HepG2 (cell line): ENCODE results near the gene TPGS1. TPM values are rescaled to one million over a fixed set of nuclear protein-coding genes. Genes with fewer than 3 reads are reported as not detected.
A peak's percentile ranks its signal among the peaks of the same experiment; 100 is the strongest.

Source experiments
- ARNTL ChIP-seq: sonication (generic); formaldehyde crosslinking; IDR thresholded peaks from 2 replicates; pipeline ENCODE4 v1.4.0; 2020; ENCODE audit warnings: mild to moderate bottlenecking, missing genetic modification reagents
- CAMTA2 ChIP-seq: sonication (generic); formaldehyde crosslinking; IDR thresholded peaks from 2 replicates; pipeline ENCODE4 v1.4.0; 2020; ENCODE audit warnings: mild to moderate bottlenecking, missing genetic modification reagents, borderline replicate concordance
- CBFB ChIP-seq: sonication (generic); formaldehyde crosslinking; IDR thresholded peaks from 2 replicates; pipeline ENCODE4 v1.4.0; 2020; ENCODE audit warnings: missing genetic modification reagents
- CCDC6 ChIP-seq: sonication (generic); formaldehyde crosslinking; IDR thresholded peaks from 2 replicates; pipeline ENCODE4 v1.8.1; 2022; ENCODE audit warnings: mild to moderate bottlenecking, missing genetic modification reagents, moderate library complexity
- FOXA3 ChIP-seq: IDR thresholded peaks from 2 replicates; pipeline ENCODE4 v1.6.1; 2016; ENCODE audit warnings: missing genetic modification reagents, missing compliant biosample characterization
- MED1 ChIP-seq: sonication (generic); formaldehyde crosslinking; IDR thresholded peaks from 2 replicates; pipeline ENCODE4 v1.4.0; 2020; ENCODE audit warnings: missing genetic modification reagents
- PATZ1 ChIP-seq: sonication (generic); formaldehyde crosslinking; IDR thresholded peaks from 2 replicates; pipeline ENCODE4 v1.4.0; 2020; ENCODE audit warnings: missing genetic modification reagents
- PHF20 ChIP-seq: sonication (generic); formaldehyde crosslinking; IDR thresholded peaks from 2 replicates; pipeline ENCODE4 v1.5.0; 2020; ENCODE audit warnings: mild to moderate bottlenecking, missing genetic modification reagents
- PLSCR1 ChIP-seq: sonication (generic); formaldehyde crosslinking; IDR thresholded peaks from 2 replicates; pipeline ENCODE4 v1.5.0; 2020; ENCODE audit warnings: missing genetic modification reagents, mild to moderate bottlenecking, borderline replicate concordance
- POGK ChIP-seq: sonication (generic); formaldehyde crosslinking; conservative IDR thresholded peaks from 2 replicates; pipeline ENCODE4 v1.8.0; 2022; ENCODE audit warnings: mild to moderate bottlenecking, moderate library complexity, missing genetic modification reagents
- RARA ChIP-seq: IDR thresholded peaks from 2 replicates; pipeline ENCODE4 v1.6.1; 2016; ENCODE audit warnings: missing genetic modification reagents, missing compliant biosample characterization
- THRA ChIP-seq: sonication (generic); formaldehyde crosslinking; IDR thresholded peaks from 2 replicates; pipeline ENCODE4 v1.4.0; 2020; ENCODE audit warnings: missing genetic modification reagents, borderline replicate concordance
- YEATS2 ChIP-seq: sonication (generic); formaldehyde crosslinking; IDR thresholded peaks from 2 replicates; pipeline ENCODE4 v1.4.0; 2020; ENCODE audit warnings: missing genetic modification reagents, borderline replicate concordance
- ZNF136 ChIP-seq: sonication (generic); formaldehyde crosslinking; IDR thresholded peaks from 2 replicates; pipeline ENCODE4 v1.8.1; 2022; ENCODE audit warnings: low read depth, mild to moderate bottlenecking, moderate library complexity, missing genetic modification reagents
- ZNF263 ChIP-seq: sonication (generic); formaldehyde crosslinking; IDR thresholded peaks from 2 replicates; pipeline ENCODE4 v1.4.0; 2020; ENCODE audit warnings: missing genetic modification reagents
- ZNF703 ChIP-seq: sonication (generic); formaldehyde crosslinking; IDR thresholded peaks from 2 replicates; pipeline ENCODE4 v1.5.1; 2020; ENCODE audit warnings: missing genetic modification reagents, mild to moderate bottlenecking, moderate library complexity, borderline replicate concordance
- ZNF746 ChIP-seq: sonication (generic); formaldehyde crosslinking; IDR thresholded peaks from 2 replicates; pipeline ENCODE4 v1.8.0; 2022; ENCODE audit warnings: mild to moderate bottlenecking, missing genetic modification reagents
- ZNF777 ChIP-seq: sonication (generic); formaldehyde crosslinking; IDR thresholded peaks from 2 replicates; pipeline ENCODE4 v1.4.0; 2020; ENCODE audit warnings: missing genetic modification reagents
- ZSCAN25 ChIP-seq: sonication (generic); formaldehyde crosslinking; IDR thresholded peaks from 2 replicates; pipeline ENCODE4 v1.8.0; 2022; ENCODE audit warnings: mild to moderate bottlenecking, missing genetic modification reagents
- polyA plus RNA-seq, 8 experiments: library from polyadenylated mRNA; depleted of rRNA in 3 of 8; stranded (reverse) in 7 of 8; unstranded in 1 of 8; fragments of >200 nt; fragmentation: Illumina TruSeq in 4 of 8; extraction: Trizol in 4 of 8; gene quantifications; 2 replicates each; pipeline versions ENCODE4 v1.2.1 to v1.2.3, GENCODE V29; 2011 to 2016; ENCODE audit warnings: low read depth in 4 of 8, missing spikeins in 1 of 8, mixed read lengths in 1 of 8; ENCODE audit not compliant: insufficient read depth in 1 of 8
- total RNA-seq, 5 experiments: library from RNA; depleted of rRNA; stranded (reverse); fragments of >200 nt; fragmentation: Illumina TruSeq; extraction: Trizol; gene quantifications; 2 replicates each; pipeline ENCODE4 v1.2.3, GENCODE V29; 2016; ENCODE audit warnings: low read depth in 1 of 5
- TF ChIP-seq, protein P1 (sequence below): IDR thresholded peaks from 2 replicates; pipeline ENCODE4 v1.6.1; 2016

The TPGS1 gene
- total and polyA plus RNA-seq, 2 of the 13 experiments (the other 11 are each of a cell fraction or from before 2014, with no cell fraction given), result 1.1 to 6.2 TPM

- TF ChIP-seq POGK (CRISPR knock-in tag) (peak; percentile 69; the same call in 1 of the 2 replicates), ZNF746 (CRISPR knock-in tag) (peak; percentile 95), MED1 (CRISPR knock-in tag) (peak; percentile 70), ARNTL (CRISPR knock-in tag) (peak; percentile 61; the same call in 1 of the 2 replicates), YEATS2 (CRISPR knock-in tag) (peak; percentile 32; the same call in 1 of the 2 replicates), ZSCAN25 (CRISPR knock-in tag) (peak; percentile 81), ZNF263 (no peak), CBFB (CRISPR knock-in tag) (peak; percentile 62; the same call in 1 of the 2 replicates), ZNF777 (no peak; the same call in 1 of the 2 replicates), PATZ1 (peak; percentile 93), ZNF703 (CRISPR knock-in tag) (no peak), THRA (peak; percentile 62), RARA (peak; percentile 61), ZNF136 (CRISPR knock-in tag) (no peak), FOXA3 (CRISPR knock-in tag) (peak; percentile 66; the same call in 1 of the 2 replicates), PLSCR1 (CRISPR knock-in tag) (no peak), CCDC6 (CRISPR knock-in tag) (no peak), PHF20 (CRISPR knock-in tag) (0 out of 2 replicates have a peak, but pooled peaks have one; percentile 32), CAMTA2 (CRISPR knock-in tag) (peak; percentile 72; the same call in 1 of the 2 replicates)
- TF ChIP-seq, protein P1, sequence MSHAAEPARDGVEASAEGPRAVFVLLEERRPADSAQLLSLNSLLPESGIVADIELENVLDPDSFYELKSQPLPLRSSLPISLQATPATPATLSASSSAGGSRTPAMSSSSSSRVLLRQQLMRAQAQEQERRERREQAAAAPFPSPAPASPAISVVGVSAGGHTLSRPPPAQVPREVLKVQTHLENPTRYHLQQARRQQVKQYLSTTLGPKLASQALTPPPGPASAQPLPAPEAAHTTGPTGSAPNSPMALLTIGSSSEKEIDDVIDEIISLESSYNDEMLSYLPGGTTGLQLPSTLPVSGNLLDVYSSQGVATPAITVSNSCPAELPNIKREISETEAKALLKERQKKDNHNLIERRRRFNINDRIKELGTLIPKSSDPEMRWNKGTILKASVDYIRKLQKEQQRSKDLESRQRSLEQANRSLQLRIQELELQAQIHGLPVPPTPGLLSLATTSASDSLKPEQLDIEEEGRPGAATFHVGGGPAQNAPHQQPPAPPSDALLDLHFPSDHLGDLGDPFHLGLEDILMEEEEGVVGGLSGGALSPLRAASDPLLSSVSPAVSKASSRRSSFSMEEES (CRISPR knock-in tag), result peak; percentile 32; the same call in 1 of the 2 replicates
Observed at GRCh38 chr19:461721-462551, 45.4 kb upstream of the TPGS1 start (continued).
